Measurements from ENCODE around the gene CEACAM3.

Gene CEACAM3

GRCh38 chr19:41753159-41753558 lies 43.2 kb upstream of the CEACAM3 start:
- Histone ChIP-seq H3K9me3 (replicated peaks; ENCODE audit: insufficient read depth, low read length) (no peaks in the 10 kb centered on the region), H3K4me1 (ENCODE audit: low read length) (no peaks in the 10 kb centered on the region), H3K4me3 (ENCODE audit: low read length) (no peak overlapping the region), H4K20me1 (ENCODE audit: insufficient read depth, low read length) (no peaks in the 10 kb centered on the region), H3K79me2 (ENCODE audit: low read length) (no peaks in the 10 kb centered on the region), H3K27me3 (replicated peaks; ENCODE audit: insufficient read depth, low read length) (peaks cover 67% of the 10 kb centered on the region), H3F3A (ENCODE audit: insufficient read depth, low read length) (no peaks in the 10 kb centered on the region), H3K4me2 (ENCODE audit: low read depth, low read length) (no peak overlapping the region), H3K9me2 (replicated peaks; ENCODE audit: insufficient read depth, low read length) (no peaks in the 10 kb centered on the region), H2AFZ (ENCODE audit: low read length) (no peak overlapping the region), H3K36me3 (replicated peaks; ENCODE audit: insufficient read depth, low read length) (no peaks in the 10 kb centered on the region), H3K9ac (ENCODE audit: low read length) (no peak overlapping the region), H3K27ac (ENCODE audit: low read length) (no peak overlapping the region)
- TF ChIP-seq EZH2 (optimal IDR thresholded peaks at IDR 0.05; ENCODE audit: low read depth, low read length): no peak
- TF ChIP-seq, protein P1, sequence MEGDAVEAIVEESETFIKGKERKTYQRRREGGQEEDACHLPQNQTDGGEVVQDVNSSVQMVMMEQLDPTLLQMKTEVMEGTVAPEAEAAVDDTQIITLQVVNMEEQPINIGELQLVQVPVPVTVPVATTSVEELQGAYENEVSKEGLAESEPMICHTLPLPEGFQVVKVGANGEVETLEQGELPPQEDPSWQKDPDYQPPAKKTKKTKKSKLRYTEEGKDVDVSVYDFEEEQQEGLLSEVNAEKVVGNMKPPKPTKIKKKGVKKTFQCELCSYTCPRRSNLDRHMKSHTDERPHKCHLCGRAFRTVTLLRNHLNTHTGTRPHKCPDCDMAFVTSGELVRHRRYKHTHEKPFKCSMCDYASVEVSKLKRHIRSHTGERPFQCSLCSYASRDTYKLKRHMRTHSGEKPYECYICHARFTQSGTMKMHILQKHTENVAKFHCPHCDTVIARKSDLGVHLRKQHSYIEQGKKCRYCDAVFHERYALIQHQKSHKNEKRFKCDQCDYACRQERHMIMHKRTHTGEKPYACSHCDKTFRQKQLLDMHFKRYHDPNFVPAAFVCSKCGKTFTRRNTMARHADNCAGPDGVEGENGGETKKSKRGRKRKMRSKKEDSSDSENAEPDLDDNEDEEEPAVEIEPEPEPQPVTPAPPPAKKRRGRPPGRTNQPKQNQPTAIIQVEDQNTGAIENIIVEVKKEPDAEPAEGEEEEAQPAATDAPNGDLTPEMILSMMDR (IDR thresholded peaks at IDR 0.05; ENCODE audit: low read length): peak; percentile 83
- peak; percentile 50 for DNase-seq

GRCh38 chr19:41753936-41754529 lies 42.4 kb upstream of the CEACAM3 start:
- peak; percentile 60 for DNase-seq
- Histone ChIP-seq H3K9me2 (replicated peaks; ENCODE audit: insufficient read depth, low read length) (no peaks in the 10 kb centered on the region), H3K27me3 (replicated peaks; ENCODE audit: insufficient read depth, low read length) (peaks cover 67% of the 10 kb centered on the region), H3K9me3 (replicated peaks; ENCODE audit: insufficient read depth, low read length) (no peaks in the 10 kb centered on the region), H4K20me1 (ENCODE audit: insufficient read depth, low read length) (no peaks in the 10 kb centered on the region), H2AFZ (ENCODE audit: low read length) (no peak overlapping the region), H3K4me1 (ENCODE audit: low read length) (no peaks in the 10 kb centered on the region), H3K79me2 (ENCODE audit: low read length) (no peaks in the 10 kb centered on the region), H3K36me3 (replicated peaks; ENCODE audit: insufficient read depth, low read length) (no peaks in the 10 kb centered on the region), H3F3A (ENCODE audit: insufficient read depth, low read length) (no peaks in the 10 kb centered on the region), H3K27ac (ENCODE audit: low read length) (no peak overlapping the region), H3K9ac (ENCODE audit: low read length) (no peak overlapping the region), H3K4me3 (ENCODE audit: low read length) (no peak overlapping the region), H3K4me2 (ENCODE audit: low read depth, low read length) (no peak overlapping the region)
- TF ChIP-seq, protein P1 (IDR thresholded peaks at IDR 0.05; ENCODE audit: low read length): peak; percentile 78
- no peak for TF ChIP-seq EZH2phosphoT487 (IDR thresholded peaks at IDR 0.05; ENCODE audit: low read length)
- TF ChIP-seq EZH2 (optimal IDR thresholded peaks at IDR 0.05; ENCODE audit: low read depth, low read length): no peak

DNA sequence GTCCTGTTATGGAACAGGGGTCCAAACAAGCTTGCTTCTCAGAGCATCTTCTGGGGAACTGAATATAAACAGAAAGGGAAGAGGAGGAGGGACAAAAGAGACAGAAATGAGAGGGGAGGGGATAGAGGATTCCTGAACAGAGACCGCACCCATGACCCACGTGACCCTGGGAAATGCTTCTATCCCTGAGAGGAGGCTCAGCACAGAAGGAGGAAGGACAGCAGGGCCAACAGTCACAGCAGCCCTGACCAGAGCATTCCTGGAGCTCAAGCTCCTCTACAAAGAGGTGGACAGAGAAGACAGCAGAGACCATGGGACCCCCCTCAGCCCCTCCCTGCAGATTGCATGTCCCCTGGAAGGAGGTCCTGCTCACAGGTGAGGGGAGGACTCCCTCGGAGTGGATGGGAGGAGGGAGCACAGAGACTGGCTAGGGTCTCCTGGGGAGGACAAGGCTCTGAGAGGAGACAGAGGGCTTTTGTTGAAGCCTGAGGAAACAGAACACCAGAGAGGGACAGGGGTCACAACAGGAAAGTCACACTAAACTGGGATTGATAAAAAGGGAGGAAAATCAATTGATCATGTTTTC lies 41.0 kb upstream of the CEACAM3 start, which contains the start of gene CEACAM6:
CEACAM6 (plus strand) TSS at position 203 of the 586 bp plus-strand sequence; CDS start at position 312, 109 bp downstream.
- Histone ChIP-seq H3K9me2 (replicated peaks; ENCODE audit: insufficient read depth, low read length) (no peaks in the 10 kb centered on the region), H3K4me1 (ENCODE audit: low read length) (no peaks in the 10 kb centered on the region), H3K79me2 (ENCODE audit: low read length) (no peaks in the 10 kb centered on the region), H3F3A (ENCODE audit: insufficient read depth, low read length) (no peaks in the 10 kb centered on the region), H3K27me3 (replicated peaks; ENCODE audit: insufficient read depth, low read length) (peaks cover 79% of the 10 kb centered on the region), H3K4me3 (ENCODE audit: low read length) (no peak within 1 kb of the TSS), H4K20me1 (ENCODE audit: insufficient read depth, low read length) (no peaks in the 10 kb centered on the region), H3K27ac (ENCODE audit: low read length) (no peak within 1 kb of the TSS), H3K9ac (ENCODE audit: low read length) (no peak within 1 kb of the TSS), H3K36me3 (replicated peaks; ENCODE audit: insufficient read depth, low read length) (no peaks in the 10 kb centered on the region), H3K9me3 (replicated peaks; ENCODE audit: insufficient read depth, low read length) (no peaks in the 10 kb centered on the region), H2AFZ (ENCODE audit: low read length) (no peak within 1 kb of the TSS), H3K4me2 (ENCODE audit: low read depth, low read length) (no peak within 1 kb of the TSS)
- DNase-seq: no peak
- TF ChIP-seq EZH2 (optimal IDR thresholded peaks at IDR 0.05; ENCODE audit: low read depth, low read length) (no peak), EZH2phosphoT487 (IDR thresholded peaks at IDR 0.05; ENCODE audit: low read length) (no peak)
- TF ChIP-seq, protein P1 (IDR thresholded peaks at IDR 0.05; ENCODE audit: low read length): no peak

Data from MM.1S (cell line).